Loucy (cell line): ENCODE measurements around the gene CSAD.

ENCODE experiments used
- CTCF ChIP-seq: fragments of 200-600 bp; sonication (generic); conservative IDR thresholded peaks from 2 replicates; pipeline ENCODE4 v1.5.1; 2014; ENCODE audit warnings: mild to moderate bottlenecking, antibody characterized with exemption, low read length
- EZH2phosphoT487 ChIP-seq: fragments of 200-600 bp; IDR thresholded peaks from 2 replicates; pipeline ENCODE4 v1.6.1; 2018; ENCODE audit warnings: antibody characterized with exemption, mild to moderate bottlenecking, moderate library complexity, borderline replicate concordance

- no peak for TF ChIP-seq CTCF
- TF ChIP-seq EZH2phosphoT487, result no peak
These were observed 11.3 kb upstream of the CSAD start for GRCh38 chr12:53191885-53192530.
